Brain pericyte (primary cell): Measurements from ENCODE around the gene POLR1B.
"Not testable (repeated sequence)": the region's sequence is repeated elsewhere in the genome, so short reads cannot be mapped to it uniquely, and the experiment has no call there.

ENCODE experiments used
- DNase-seq: peaks from one replicate; pipeline ENCODE4 v3.0.0-alpha.2; 2012; ENCODE audit warnings: low read depth, low spot score

The POLR1B gene

DNA sequence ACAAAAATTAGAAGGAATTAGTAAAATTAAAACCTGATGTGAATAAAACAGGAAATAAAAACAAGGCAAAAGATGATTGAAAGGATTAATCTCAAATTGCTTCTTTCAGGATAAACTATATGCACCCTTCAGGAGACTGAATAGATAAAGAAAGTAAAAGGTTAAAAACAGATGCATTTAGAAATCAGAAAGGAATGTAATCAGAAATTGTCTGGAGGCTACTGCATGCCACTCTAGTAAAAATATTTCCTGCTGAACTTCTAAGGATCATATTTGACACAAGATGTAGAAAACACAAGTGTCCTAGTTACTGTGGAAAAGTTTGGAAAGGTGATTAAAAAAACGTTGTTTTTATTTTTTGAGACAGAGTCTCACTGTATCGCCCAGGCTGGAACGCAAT, 58.4 kb downstream of the POLR1B start:
- DNase-seq, result no peak

DNA sequence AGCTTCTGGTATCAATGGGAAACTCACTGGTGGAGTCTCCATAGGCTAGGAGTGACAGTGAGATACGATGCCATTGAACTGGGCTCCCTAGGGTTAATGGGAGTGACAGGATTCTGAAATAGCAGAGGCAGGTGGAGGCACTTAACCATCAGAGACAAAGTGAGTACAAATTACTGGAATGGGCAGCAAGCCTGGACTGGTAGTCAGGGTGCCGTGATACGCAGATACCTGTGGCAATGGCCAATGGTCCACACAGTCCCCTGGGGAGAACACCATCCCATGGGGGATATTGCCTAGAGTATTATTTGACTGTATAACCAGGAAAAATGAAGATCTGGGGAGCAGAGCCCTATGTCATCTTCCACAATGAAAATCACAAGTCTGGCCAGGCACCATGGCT, 59.5 kb downstream of the POLR1B start:
- DNase-seq, result no peak

DNA sequence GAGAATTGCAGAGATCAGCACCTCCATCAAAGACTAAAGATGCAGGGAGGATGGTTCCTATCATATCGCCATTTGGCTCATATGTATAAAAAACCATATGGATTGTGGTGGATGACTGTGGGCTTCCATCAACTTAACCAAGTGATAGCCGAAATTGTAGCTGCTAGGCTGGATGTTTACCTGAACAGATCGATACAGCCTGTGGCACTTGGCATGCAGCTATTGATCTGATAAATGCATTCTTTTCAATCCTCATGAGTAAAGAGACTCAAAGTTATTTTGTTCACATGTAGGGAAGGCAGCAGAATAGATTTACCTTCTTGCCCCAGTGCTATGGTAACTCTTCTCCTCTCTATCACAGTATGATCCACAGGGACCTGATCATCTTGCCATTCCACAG, 60.7 kb downstream of the POLR1B start:
- no peak for DNase-seq

DNA sequence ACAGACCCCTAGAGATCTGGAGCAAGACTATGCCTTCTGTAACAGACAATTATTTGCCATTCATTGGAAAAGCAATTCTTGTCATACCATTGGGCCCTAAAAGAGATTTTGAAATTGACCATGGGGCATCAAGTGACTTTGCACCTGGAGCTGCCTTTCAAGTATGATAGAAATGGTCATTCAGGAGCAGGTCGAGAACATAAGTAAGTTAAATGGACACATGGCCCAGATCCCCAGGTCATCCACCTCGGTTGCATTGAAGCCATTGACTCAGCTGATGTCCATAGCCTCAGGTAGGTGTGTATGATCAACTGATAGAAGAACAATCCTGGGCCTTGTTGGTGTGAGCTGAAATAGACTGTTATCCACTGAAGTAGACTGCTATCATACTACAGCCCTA, 61.5 kb downstream of the POLR1B start:
- no peak for DNase-seq

DNA sequence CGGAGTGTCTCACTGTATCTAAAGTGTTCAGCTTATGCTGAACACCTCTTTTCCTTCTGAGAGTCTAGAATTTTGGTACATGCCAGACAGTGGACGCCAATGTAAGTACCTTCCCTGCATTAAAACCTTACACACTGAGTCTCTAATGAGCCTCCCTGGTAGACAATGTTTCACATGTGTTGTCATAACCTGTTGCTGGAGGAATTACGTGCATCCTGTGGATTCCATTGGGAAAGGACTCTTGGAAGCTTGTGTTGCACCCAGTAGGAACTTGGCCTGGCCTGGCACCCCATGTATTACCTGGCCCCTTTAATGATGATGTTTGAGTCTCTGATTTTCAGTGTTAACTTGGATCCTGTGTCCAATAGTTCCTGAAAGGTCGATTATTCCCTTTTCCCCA, 62.7 kb downstream of the POLR1B start:
- no peak for DNase-seq

DNA sequence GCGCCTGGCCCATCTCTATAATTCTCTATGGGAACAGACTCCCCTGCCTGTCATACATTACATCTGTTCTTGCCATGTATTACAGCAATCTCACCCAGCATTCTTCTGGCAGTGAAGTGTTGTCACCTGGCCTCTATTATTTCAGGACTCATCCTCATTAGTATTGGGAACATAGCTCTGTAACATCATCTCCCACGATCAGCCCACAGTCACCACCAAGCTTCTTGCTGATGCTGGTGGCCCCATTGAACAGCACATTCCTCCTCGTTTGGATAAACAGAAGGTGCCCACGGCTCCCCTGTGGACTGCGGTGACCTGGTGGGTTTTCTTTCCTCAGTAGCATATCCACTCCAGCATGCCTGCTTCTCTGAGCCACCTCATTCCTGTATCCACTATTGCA, 63.7 kb downstream of the POLR1B start:
- no peak for DNase-seq

DNA sequence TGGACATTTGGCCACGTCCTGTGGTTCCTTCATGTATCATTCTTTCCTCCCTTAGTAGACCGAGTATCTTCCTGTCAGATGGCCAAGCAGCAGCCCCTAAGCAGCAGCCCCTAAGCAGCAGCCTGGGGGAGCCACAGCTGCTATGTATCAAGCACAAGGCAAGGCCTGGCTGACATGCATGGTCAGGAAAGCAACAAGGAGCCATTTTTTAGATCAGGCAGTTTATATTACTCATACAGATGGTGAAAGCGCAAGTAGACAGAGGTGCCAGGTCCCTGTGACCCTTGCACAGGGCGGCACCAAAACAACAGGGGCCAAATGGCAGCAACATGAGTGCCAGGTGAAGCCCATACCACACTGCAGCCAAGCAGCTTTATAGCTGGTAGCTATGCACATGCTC, 64.3 kb downstream of the POLR1B start:
- no peak for DNase-seq

DNA sequence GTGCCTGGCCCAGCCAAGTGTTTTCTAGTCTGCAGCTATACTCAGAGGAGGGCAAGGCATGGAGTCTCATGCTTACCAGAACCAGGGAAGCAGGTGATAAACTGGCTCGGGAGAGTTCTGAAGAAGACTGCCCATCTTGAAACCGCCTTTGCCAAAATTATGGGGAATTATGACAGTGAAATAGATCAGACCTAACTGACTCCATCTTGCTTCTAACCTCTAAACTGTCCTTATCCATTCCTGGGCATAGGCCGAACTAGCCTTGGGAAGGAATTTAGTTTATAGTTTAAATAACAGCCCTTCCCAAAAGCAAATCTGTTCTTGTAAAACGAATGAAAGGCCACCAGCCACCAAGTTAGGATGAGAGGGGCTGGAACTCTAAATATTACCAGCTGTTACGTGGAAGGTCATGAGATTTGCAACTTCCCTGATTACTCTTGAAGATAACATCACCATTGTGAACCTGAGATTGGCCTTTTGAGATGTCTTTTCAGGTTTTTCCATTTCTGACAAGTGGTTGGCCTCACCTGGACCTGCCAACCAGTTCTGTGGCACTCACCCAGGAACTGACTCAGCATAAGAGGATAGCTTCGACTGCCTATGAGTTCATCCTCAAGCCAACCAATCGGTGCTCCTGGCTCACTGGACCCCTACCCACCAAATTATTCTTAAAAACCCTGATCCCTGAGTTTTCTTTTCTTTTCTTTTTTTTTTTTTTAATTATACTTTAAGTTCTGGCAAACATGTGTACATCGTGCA, 65.6 kb downstream of the POLR1B start:
- no peak for DNase-seq

DNA sequence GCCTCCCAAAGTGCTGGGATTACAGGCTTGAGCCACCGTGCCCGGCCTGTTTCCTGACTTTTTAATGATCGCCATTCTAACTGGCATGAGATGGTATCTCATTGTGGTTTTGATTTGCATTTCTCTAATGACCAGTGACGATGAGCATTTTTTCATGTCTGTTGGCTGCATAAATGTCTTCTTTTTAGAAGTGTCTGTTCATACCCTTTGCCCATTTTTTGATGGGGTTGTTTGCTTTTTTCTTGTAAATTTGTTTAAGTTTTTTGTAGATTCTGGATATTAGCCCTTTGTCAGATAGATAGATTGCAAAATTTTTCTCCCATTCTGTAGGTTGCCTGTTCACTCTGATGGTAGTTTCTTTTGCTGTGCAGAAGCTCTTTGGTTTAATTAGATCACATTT, 67.1 kb downstream of the POLR1B start:
- DNase-seq, result not testable (repeated sequence)

DNA sequence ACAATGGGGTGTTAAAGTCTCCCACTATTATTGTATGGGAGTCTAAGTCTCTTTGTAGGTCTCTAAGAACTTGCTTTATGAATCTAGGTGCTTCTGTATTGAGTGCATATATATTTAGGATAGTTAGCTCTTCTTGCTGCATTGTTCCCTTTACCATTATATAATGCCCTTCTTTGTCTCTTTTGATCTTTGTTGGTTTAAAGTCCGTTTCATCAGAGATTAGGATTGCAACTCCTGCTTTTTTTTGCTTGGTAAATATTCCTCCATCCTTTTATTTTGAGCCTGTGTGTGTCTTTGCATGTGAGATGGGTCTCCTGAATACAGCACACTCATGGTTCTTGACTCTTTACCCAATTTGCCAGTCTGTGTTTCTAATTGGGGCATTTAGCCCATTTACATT, 70.0 kb downstream of the POLR1B start:
- not testable (repeated sequence) for DNase-seq

DNA sequence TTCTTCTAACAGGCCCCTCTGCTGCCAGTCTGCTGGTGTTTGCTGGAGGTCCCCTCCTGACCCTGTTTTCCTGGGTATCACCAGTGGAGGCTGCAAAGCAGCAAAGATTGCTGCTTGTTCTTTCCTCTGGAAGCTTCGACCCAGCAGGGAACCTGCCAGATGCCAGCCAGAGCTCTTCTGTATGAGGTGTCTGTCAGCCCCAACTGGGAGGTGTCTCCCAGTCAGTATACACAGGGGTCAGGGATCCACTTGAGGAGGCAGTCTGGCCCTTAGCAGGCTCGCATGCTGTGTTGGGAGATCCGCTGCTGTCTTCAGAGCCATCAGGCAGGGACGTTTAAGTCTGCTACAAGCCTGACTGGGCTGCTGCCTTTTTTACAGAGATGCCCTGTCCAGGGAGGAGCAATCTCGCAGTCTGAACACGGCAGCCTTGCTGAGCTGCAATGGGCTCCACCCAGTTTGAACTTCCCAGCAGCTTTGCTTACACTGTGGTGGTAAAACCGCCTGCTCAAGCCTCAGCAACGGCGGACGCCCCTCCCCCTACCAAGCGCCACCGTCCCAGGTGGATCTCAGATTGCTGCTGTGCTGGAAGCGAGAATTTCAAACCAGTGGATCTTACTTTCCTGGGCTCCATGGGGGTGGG, 72.1 kb downstream of the POLR1B start:
- no peak for DNase-seq

DNA sequence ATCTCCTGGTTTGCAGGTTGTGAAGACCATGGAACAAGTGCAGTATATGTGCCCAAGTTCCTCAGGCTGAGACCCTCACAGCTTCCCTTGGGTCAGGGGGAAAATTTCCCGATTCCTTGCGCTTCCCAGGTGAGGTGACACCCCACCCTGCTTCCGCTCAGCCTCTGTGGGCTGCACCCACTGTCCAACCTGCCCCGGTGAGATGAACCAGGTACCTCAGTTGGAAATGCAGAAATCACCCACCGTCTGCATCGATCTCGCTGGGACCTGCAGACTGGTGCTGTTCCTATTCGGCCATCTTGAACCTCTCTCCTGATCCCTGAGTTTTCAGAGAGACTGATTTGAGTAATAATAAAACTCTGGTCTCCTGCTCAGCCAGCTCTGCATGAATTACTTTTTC, 72.8 kb downstream of the POLR1B start:
- no peak for DNase-seq

DNA sequence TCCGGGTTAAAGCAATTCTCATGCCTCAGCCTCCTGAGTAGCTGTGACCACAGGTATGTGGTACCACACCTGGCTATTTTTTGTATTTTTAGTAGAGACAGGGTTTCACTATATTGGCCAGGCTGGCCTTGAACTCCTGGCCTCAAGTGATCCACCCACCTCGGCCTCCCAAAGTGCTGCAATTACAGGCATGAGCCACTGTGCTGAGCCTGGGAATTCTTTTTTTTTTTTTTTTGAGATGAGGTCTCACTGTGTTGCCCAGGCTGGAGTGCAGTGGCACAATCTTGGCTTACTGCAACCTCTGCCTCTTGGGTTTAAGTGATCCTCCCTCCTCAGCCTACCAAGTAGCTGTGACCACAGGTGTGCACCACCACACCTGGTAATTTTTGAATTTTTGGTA, 73.5 kb downstream of the POLR1B start:
- not testable (repeated sequence) for DNase-seq

DNA sequence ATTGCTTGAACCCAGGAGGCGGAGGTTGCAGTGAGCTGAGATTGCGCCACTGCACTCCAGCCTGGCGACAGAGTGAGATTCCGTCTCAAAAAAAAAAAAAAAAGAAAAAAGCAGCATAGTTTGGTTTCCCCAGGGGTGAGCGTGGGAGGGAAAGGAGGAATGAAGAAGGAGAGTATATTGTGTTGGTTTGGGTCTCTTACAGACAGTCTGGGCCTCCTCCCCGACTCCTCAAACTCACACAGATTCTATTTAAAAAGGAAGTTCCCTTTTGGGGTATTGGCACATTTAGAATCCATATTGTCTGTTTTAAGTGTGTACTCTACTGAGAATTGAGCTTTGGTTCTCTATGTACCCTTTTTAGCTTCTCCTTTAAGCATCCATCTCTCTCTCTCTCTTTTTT, 76.1 kb downstream of the POLR1B start:
- DNase-seq, result no peak

DNA sequence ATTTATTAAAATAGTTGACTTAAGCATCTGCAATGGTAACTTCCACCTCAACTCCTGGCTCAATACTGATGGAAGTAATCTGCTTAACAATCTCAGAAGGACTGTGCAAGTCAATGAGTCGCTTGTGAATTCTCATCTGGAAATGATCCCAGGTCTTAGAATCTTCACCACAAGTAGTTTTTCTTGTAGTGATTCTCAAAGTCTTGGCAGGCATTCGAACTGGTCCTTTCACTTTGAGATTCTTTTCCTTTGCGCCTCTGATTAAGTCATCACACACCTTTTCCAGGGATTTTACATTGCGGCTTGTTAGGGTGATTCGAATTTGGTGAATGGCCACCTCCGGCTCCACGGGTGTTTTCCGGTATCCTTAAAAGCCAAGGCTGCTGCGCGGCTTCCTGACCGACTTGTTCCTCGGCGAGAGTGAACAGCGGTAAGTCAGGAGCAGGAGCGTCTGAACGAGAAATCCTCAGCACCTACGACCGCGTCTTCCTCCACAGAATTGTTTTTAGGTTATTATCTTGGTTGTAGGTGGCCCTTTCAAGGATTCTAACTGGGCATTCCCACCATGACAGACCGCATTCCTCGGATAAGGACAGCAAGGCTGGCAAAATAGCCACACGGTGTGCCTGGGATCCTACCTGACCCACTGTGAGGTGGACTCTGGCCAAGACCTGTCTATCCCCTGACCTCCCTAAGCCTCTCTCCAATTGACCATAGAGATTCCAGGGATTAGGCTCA, 79.7 kb downstream of the POLR1B start:
- DNase-seq, result no peak

DNA sequence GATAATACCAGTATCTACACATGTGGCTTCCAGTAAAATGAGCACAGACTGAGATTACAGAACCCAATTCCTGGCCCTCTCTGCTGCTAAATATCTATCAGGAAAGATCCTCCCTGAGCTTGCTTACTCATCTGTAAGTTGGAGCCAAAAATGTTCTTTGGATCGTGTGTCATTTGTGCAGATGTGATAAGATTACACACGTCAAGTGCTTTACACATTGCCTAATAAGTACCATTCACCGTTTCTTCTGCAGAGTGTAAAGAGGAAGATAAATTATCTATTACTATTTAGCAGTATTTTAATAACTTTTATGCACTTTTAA, 80.2 kb downstream of the POLR1B start:
- no peak for DNase-seq

DNA sequence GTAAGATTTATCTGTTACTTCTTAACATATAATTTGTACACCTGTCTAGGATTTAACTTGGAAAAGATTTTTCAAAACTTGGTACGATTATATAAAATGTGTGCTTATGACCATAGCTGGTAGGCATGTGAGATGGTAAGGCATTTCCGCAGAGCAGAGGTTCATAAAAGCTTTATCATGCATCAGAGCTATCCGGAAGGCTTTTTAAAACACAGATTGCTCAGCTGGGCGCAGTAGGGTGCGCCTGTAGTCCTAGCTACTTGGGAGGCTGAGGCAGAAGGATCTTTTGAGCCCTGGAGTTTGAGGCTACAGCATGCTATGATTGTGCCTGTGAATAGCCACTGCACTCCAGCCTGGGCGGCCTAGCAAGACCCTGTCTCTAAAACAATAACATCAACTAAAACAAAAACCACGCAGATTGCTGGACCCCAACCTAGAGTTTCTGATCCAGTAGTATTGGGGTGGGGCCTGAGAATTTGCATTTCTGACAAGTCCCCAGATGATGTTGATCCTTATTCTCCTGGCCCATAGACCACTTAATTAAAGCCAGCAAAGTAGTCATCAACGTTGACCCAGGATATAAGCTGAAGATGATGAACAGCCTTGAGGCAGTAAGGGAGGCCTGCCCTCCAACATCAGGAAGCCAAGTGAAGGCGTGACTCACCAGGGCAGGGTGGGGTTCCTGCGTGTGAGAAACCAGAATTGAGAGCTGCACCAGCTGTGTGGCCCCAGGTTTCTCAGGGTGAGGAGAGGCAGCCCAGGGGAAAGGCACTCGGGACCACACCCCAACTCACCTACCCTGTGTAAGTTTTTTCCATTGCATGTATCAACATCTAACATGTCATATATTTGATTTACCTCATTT, 81.9 kb downstream of the POLR1B start:
- DNase-seq, result no peak

DNA sequence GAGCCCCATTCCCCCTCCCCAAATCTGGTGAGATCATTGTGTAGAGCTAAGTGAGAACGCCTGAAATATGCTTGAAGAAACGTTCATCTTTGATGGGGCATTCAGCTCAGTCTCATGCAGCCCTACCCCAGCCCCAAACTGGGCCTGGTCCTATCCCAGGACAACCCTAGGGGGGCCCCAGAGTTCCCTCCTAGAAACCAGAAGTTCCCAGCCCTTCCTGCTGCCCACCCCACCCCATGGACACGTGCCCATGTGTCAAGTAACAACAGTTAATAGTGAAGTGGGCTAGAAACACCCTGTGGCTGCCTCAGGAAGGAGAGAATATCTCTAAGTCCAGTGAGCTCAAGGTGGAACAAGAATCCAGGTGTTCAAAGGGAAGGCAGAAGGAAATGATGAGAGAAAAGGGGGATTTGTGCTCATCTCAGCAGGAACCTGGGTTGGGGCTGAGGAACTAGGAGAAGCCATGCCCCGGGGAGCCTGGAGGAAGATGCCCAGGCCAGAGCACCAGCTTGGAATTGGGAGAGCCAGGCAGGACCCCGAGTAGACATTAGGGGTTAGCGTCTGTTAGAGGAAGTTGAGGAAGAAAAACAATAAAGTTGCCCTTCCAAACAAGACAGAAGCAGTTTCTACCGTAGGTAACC, 83.3 kb downstream of the POLR1B start:
- no peak for DNase-seq

DNA sequence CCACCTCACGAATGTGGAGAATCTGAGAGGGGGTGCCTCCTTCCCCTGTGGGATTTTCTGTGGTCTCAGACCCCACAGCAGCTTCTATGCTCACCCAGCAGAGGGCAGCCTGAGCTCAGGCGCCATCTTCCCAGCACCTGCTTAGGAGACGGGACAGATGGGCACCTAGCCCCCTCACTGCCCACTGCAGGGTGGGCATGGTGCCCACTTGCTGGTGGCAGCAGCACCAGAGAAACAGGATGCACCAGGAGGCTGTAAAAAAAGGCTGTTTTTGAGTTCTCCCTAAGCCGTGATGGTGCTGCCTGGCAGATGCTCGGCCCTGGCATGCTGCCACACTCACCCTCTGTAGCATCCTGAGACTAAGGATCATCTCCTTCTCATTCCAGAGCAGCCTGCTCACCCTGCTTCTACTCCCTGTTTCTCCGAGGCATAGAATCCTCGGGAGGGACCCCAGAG, 84.4 kb downstream of the POLR1B start:
- DNase-seq, result no peak
